SH-SY5Y (cell line): ENCODE results near the gene MAPKAPK3.

ENCODE experiments used
- GATA2 ChIP-seq: IDR thresholded peaks from 2 replicates; pipeline ENCODE4 v1.6.1; 2011; ENCODE audit warnings: mild to moderate bottlenecking, low read depth, low read length
- GATA3 ChIP-seq: IDR thresholded peaks from 2 replicates; pipeline ENCODE4 v1.6.1; 2011; ENCODE audit warnings: low read depth, mild to moderate bottlenecking, low read length, moderate library complexity

- TF ChIP-seq GATA2 (no peak), GATA3 (no peak)
Observed at GRCh38 chr3:50660386-50660785, 43.4 kb downstream of the MAPKAPK3 start.
